GM12875 (cell line): ENCODE measurements around the gene ANTXR2.
A peak's percentile ranks its signal among the peaks of the same experiment; 100 is the strongest.
"Not testable (repeated sequence)": the region's sequence is repeated elsewhere in the genome, so short reads cannot be mapped to it uniquely, and the experiment has no call there.

Experiments used
- H3K4me3 ChIP-seq: one replicate; pipeline ENCODE4 v1.5.1; 2011; ENCODE audit warnings: low read depth, low read length, control low read depth
- CTCF ChIP-seq: IDR thresholded peaks from 2 replicates; pipeline ENCODE4 v1.5.1; 2011; ENCODE audit warnings: low read depth, mild to moderate bottlenecking, control low read depth, inconsistent platforms, low read length, moderate library complexity, borderline replicate concordance; ENCODE audit not compliant: insufficient read depth

Gene ANTXR2

DNA sequence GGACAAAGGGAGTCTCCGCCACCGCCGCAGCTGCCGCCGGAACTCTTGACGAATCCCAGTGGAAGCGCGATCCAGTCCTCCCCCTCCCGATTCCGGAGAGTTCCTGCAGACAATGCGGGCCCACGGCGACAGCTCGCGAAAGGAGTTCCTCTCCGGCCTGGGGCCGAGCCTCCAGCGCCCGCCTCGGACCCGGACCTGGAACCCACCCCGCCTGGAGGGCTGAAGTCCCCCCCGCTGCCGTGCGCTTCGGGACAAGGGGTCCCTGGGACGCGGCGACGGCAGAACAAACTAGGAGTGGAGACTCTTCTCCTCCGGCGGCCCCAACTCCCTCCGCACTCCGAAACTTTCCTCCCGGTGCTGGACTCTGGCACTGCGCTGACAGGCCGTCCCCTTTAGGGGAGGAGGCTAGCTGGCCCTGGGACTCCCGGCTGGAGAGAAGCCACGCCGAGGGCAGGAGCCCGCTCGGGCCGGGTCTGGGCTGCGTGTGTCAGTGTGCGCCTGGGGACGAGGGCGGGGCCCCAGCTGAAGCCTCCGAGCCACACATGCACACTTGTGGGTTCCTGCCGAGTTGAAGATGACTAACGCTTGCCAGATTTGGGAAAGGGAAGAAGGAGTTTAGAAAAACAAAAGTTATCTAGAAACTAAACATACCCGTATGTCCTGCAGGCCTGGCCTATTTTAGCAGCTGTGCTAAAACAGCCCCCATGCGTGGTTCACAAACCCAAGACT is at the start of gene ANTXR2:
Gene ANTXR2 (minus strand): TSS at position 486 of the 729 bp plus-strand sequence. CDS start 669 bp downstream, outside the sequence.
- TF ChIP-seq CTCF: no peak

GRCh38 chr4:80121815-80122214 is 48.8 kb upstream of the ANTXR2 start:
- not testable (repeated sequence) for H3K4me3 ChIP-seq

More for the DNA sequence above, at the start of gene ANTXR2:
- peak within 1 kb of the TSS; percentile 89 for H3K4me3 ChIP-seq

DNA sequence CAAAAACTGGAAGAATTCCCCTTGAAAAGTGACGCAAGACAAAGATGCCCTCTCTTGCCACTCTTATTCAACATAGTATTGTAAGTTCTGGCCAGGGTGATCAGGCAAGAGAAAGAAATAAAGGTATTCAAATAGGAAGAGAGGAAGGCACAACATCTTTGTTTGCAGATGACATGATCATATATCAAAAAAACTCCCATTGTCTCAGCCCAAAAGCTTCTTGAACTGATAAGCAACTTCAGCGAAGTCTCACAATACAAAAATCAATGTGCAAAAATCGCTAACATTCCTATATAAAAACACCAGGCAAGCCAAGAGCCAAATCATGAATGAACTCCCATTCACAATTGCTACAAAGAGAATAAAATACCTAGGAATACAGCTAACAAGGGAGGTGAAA is 46.6 kb upstream of the ANTXR2 start:
- H3K4me3 ChIP-seq: not testable (repeated sequence)

GRCh38 chr4:80116516-80116915 is 43.5 kb upstream of the ANTXR2 start:
- no peak for TF ChIP-seq CTCF
- H3K4me3 ChIP-seq: no peak overlapping the region

DNA sequence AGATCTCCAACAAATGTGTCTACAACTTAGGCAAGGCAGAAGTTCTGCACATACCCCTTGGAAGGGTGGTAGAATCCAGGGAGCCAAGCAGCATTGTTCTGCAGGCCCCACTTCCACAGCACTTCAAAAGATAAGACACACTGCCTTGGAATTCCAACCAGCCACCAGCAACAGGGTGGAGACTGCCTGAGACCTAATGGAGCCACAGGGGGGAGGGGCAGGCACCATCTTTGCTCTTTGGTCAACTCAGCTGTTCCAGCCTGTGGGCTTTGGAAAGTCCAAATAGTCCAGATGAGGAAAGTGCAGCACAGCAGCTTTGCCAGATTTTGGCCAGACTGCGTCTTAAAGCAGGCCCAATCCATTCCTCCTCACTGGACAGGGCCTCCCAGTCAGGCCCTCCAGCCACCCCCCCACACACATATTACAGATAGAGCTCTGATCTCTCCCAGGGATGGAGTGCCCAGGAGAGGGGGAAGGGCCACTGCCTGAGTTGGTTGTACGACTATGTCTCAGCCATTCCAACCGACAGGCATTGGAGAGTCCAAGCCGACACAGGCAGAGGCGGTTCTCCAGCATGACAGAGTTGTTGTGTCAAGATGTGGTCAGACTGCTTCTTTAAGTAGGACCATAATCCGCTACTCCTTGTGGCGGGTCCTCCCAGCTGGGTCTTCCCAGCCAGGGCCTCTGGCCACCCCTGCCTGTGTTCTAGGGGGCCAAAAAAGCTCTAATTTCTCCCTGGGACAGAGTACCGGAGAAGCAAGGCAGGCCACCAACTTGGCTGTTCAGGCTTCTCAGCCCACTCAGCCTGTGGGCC is 42.5 kb upstream of the ANTXR2 start:
- TF ChIP-seq CTCF: no peak
- no peak overlapping the region for H3K4me3 ChIP-seq

DNA sequence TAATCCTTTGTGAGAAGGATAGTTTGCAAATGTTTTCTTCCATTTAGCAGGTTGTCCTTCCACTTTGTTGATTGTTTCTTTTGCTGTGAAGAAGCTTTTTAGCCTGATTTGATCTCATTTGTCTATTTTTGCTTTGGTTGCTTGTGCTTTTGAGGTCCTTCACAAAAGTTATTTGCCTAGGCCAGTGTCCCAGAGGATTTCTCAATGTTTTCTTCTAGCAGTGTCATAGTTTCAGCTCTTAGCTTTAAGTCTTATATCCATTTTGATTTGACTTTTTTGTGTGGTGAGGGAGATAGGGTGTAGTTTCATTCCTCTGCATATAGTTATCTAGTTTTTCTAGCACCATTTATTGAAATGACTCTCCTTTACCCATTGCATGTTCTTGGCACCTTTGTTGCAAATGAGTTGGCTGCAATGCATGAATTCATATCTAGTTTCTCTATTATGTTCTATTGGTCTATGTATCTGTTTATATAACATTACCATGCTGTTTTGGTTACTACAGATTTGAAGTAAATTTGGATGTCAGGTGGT is 41.8 kb upstream of the ANTXR2 start:
- no peak overlapping the region for H3K4me3 ChIP-seq
- no peak for TF ChIP-seq CTCF

GRCh38 chr4:80113615-80114014 is 40.6 kb upstream of the ANTXR2 start:
- no peak overlapping the region for H3K4me3 ChIP-seq
- TF ChIP-seq CTCF: no peak

DNA sequence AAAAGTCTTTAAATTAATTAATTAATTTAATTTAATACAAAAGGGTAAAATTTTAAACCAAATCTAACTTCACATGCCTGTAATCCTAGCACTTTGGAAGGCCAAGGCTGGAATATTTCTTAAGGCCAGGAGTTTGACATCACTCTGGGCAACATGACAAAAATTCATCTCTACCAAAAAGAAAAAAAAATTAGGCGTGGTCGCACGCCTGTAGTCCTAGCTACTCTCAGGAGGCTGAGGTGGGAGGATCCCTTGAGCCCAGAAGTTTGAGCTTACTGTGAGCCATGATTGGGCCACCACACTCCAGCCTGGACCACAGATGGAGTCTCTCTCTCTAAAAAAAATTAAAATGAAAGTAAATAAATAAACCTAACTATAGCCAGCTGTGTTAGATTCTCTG is 39.2 kb upstream of the ANTXR2 start:
- H3K4me3 ChIP-seq: no peak overlapping the region
- TF ChIP-seq CTCF: no peak
